Colonic mucosa (tissue), 4 donors: ENCODE measurements around the gene CSNK1A1. TPM values are rescaled to one million over a fixed set of nuclear protein-coding genes. Genes with fewer than 3 reads are reported as not detected.
A peak's percentile ranks its signal among the peaks of the same experiment; 100 is the strongest.
"Not testable (repeated sequence)": the region's sequence is repeated elsewhere in the genome, so short reads cannot be mapped to it uniquely, and the experiment has no call there.

Source experiments
- DNase-seq: peaks from one replicate; pipeline ENCODE4 v3.0.0-alpha.2; 2020
- H3K27ac ChIP-seq: fragments of 200-600 bp; one replicate; pipeline ENCODE4 v1.8.0; 2021
- H3K27me3 ChIP-seq: fragments of 200-600 bp; one replicate; pipeline ENCODE4 v1.8.0; 2021
- H3K36me3 ChIP-seq: fragments of 200-600 bp; one replicate; pipeline ENCODE4 v1.8.0; 2021
- H3K4me1 ChIP-seq: fragments of 200-600 bp; one replicate; pipeline ENCODE4 v1.8.0; 2021; ENCODE audit warnings: mild to moderate bottlenecking
- H3K4me3 ChIP-seq: fragments of 200-600 bp; one replicate; pipeline ENCODE4 v1.8.0; 2021
- H3K9ac ChIP-seq, 2 donors: one replicate each; pipeline ENCODE4 v1.7.0; 2013; ENCODE audit warnings: control low read depth in 2 of 2, low read depth in 2 of 2, low read length in 2 of 2
- H3K9me3 ChIP-seq: fragments of 200-600 bp; one replicate; pipeline ENCODE4 v1.8.0; 2021
- intact Hi-C: fragments of 100-400 bp; cut with DNase I; formaldehyde crosslinking; loops from one replicate; pipeline ENCODE4 v1.14.1; 2022
- total RNA-seq, 2 donors: library from RNA; stranded (reverse); fragmentation: NEBNext Ultra II Directional in 1 of 2; extraction: Animal tissue kit (Norgen Biotek cat#: 25700) in 1 of 2; gene quantifications; one replicate each; pipeline ENCODE4 v1.2.1, GENCODE V29; 2021
- TF ChIP-seq, protein P1 (sequence below): fragments of 200-600 bp; IDR thresholded peaks from one replicate; pipeline ENCODE4 v1.8.0; 2022; ENCODE audit warnings: antibody characterized with exemption, mild to moderate bottlenecking
- donor health status: healthy.
- donor health status: DM: no; HTN: no; CAD: no.
- donor health status: DM: no; HTN: no; CAD: no.

CSNK1A1 gene
- total RNA-seq, 2 donors from 2014 or later: 248 to 257 TPM

DNA sequence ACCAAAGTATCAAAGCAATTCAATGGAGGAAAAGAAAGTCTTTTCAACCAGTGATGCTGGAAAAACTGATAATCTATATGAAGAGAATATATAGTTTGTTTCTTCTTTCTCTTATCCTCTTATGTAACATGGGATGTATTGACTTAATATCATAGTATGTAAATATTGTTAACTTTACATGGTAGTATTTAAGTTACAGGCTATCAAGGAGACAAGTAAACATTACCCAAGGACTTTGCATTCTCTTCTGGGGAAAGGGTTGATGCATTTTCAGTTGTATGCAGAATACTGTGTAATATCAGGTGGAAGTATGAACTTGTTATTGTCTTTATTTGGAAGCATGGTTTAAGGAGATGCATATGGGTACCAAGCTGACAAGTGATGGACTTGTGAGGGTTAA is 20.9 kb upstream of the CSNK1A1 start:
- H3K9me3 ChIP-seq: no peaks in the 10 kb centered on the region
- H3K4me3 ChIP-seq: no peak overlapping the region
- TF ChIP-seq, protein P1, sequence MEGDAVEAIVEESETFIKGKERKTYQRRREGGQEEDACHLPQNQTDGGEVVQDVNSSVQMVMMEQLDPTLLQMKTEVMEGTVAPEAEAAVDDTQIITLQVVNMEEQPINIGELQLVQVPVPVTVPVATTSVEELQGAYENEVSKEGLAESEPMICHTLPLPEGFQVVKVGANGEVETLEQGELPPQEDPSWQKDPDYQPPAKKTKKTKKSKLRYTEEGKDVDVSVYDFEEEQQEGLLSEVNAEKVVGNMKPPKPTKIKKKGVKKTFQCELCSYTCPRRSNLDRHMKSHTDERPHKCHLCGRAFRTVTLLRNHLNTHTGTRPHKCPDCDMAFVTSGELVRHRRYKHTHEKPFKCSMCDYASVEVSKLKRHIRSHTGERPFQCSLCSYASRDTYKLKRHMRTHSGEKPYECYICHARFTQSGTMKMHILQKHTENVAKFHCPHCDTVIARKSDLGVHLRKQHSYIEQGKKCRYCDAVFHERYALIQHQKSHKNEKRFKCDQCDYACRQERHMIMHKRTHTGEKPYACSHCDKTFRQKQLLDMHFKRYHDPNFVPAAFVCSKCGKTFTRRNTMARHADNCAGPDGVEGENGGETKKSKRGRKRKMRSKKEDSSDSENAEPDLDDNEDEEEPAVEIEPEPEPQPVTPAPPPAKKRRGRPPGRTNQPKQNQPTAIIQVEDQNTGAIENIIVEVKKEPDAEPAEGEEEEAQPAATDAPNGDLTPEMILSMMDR: no peak
- no peaks in the 10 kb centered on the region for H3K4me1 ChIP-seq
- H3K9ac ChIP-seq: peak overlapping the region in 1 of 2 donors; percentile 51
- H3K27me3 ChIP-seq: no peaks in the 10 kb centered on the region
- DNase-seq: no peak
- intact Hi-C loops: loop anchor here (5.0 kb wide), 1 partner anchor 45 kb away; no protein-coding TSS in a partner anchor
- peak overlapping the region; percentile 8 for H3K27ac ChIP-seq
- H3K36me3 ChIP-seq: no peaks in the 10 kb centered on the region

DNA sequence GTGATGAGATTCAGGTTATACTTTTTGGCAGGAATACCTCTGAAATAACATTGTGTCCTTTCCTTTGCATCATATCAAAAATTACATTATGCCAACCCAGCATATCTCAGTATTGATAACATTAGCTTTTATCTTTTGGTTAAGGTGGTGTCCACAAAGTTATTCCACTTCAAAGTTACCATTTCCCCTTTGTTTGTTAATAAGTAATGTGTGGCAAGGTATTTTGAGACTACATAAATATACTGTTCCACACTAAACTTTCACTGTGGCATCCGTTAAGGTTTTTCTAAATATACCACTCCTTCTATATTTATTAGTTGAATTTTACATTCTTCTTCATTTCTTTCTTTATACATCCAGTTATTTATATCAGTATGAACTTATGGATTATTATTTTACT is 16.0 kb upstream of the CSNK1A1 start:
- Histone ChIP-seq H3K9me3 (no peaks in the 10 kb centered on the region), H3K4me3 (no peak overlapping the region), H3K9ac (no peak overlapping the region), H3K27ac (no peak overlapping the region), H3K36me3 (no peaks in the 10 kb centered on the region), H3K4me1 (no peaks in the 10 kb centered on the region), H3K27me3 (no peaks in the 10 kb centered on the region)
- DNase-seq: no peak
- intact Hi-C loops: no loop called here
- TF ChIP-seq, protein P1: no peak

DNA sequence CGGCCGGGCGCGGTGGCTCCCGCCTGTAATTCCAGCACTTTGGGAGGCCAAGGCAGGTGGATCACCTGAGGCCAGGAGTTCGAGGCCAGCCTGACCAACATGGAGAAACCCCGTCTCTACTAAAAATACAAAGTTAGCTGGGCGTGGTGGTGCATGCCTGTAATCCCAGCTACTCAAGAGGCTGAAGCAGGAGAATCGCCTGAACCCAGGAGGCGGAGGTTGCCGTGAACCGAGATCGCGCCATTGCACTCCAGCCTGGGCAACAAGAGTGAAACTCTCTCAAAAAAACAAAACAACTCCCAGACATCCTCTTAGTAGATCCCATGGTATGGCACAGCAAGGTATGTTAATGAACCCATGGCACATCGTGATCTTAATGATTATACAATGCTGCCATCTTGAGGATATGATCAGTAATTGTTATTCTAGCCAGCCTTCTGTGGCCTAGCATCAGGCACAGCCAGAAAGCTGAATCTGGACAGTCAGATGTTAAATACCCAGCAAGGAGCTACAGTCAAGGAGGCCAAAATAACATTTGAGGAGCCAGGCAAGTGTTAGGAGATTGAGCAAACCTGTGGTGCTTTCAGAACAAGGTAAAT is 13.4 kb upstream of the CSNK1A1 start:
- peak; percentile 17 for DNase-seq
- H3K4me3 ChIP-seq, H3K9me3 ChIP-seq, H3K27me3 ChIP-seq, H3K27ac ChIP-seq, H3K4me1 ChIP-seq, H3K9ac ChIP-seq, H3K36me3 ChIP-seq: not testable (repeated sequence)
- TF ChIP-seq, protein P1: peak; percentile 60
- intact Hi-C loops: loop anchor here (2.0 to 5.0 kb wide), 2 partner anchors 122 to 182 kb away; no protein-coding TSS in a partner anchor

DNA sequence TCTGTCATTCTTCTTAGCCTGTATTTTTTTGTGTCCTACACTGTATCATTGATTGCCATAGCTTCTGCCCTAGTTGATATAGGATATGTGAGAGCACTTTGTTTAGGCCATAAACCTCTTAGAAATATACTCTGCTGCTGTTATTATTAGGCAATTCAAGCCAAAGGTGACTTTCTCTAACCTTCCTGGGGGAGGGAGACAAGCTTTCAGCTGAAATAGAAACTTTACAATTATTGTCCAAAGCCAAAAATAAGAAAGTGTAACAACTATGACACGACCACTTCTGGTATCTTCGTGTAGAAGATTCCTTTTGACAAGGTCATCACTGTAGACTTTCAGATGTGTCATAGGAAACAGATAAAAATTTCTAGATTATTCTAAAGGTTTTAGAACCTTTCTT is 12.2 kb upstream of the CSNK1A1 start:
- TF ChIP-seq, protein P1: no peak
- intact Hi-C loops: loop anchor here (5.0 kb wide), 1 partner anchor 121 kb away; no protein-coding TSS in a partner anchor
- Histone ChIP-seq H3K27ac (peak overlapping the region; percentile 70), H3K36me3 (no peaks in the 10 kb centered on the region), H3K4me3 (no peak overlapping the region), H3K27me3 (no peaks in the 10 kb centered on the region), H3K9ac (peak overlapping the region in 1 of 2 donors; percentile 3), H3K9me3 (no peaks in the 10 kb centered on the region), H3K4me1 (no peaks in the 10 kb centered on the region)
- DNase-seq: no peak

DNA sequence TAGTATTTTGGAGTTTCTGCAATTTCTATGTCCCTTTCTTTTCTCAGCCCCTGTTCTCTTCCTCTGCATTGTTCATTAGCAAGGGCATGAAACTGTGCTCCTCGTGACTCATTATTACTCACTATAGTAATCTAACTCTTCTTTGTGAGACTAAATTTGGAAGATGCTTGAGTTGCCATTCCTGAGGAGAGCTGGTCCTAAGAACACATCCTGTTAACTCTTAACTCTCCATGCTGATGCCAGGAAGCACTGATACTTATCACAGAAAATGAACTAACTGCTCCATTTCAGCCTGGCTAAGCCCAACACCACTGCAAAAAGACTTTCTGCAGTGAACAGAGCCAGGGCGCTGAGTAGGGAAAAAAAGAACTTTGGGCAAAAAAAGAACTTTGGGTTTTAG is 10.6 kb upstream of the CSNK1A1 start:
- Histone ChIP-seq H3K27me3 (no peaks in the 10 kb centered on the region), H3K9me3 (no peaks in the 10 kb centered on the region), H3K4me3 (no peak overlapping the region), H3K4me1 (no peaks in the 10 kb centered on the region), H3K36me3 (no peaks in the 10 kb centered on the region), H3K9ac (no peak overlapping the region), H3K27ac (peak overlapping the region; percentile 70)
- TF ChIP-seq, protein P1: no peak
- no peak for DNase-seq
- intact Hi-C loops: loop anchor here (5.0 kb wide), 1 partner anchor 120 kb away; no protein-coding TSS in a partner anchor
